Progenitor cell of endocrine pancreas (in vitro differentiated cells): ENCODE results near the gene HMGB1. TPM values are rescaled to one million over a fixed set of nuclear protein-coding genes. Genes with fewer than 3 reads are reported as not detected.

Experiments
- DNase-seq: peaks from one replicate; pipeline ENCODE4 v3.0.0; 2021; ENCODE audit warnings: low spot score; ENCODE audit not compliant: unreplicated experiment
- H3K27ac Mint-ChIP-seq: 2 replicates; pipeline ENCODE4 v1.8.0; 2021; ENCODE audit warnings: mild to moderate bottlenecking, moderate library complexity, mixed read lengths
- H3K27me3 Mint-ChIP-seq: 2 replicates; pipeline ENCODE4 v1.8.0; 2021; ENCODE audit warnings: mixed read lengths
- H3K36me3 Mint-ChIP-seq: 2 replicates; pipeline ENCODE4 v1.8.0; 2022; ENCODE audit warnings: mixed read lengths; ENCODE audit not compliant: insufficient read depth
- H3K4me1 Mint-ChIP-seq: 2 replicates; pipeline ENCODE4 v1.8.0; 2021; ENCODE audit warnings: low read depth, mixed read lengths
- H3K4me3 Mint-ChIP-seq: 2 replicates; pipeline ENCODE4 v1.8.0; 2021; ENCODE audit warnings: low read depth, mild to moderate bottlenecking, moderate library complexity, mixed read lengths
- H3K9me3 Mint-ChIP-seq: 2 replicates; pipeline ENCODE4 v1.8.0; 2021; ENCODE audit warnings: low read depth, mixed read lengths
- total RNA-seq: library from RNA; stranded (reverse); gene quantifications from 2 replicates; pipeline ENCODE4 v1.2.1, GENCODE V29; 2021
- TF ChIP-seq, protein P1 (sequence below): fragments of 200-600 bp; sonication (generic); IDR thresholded peaks from one replicate; pipeline ENCODE4 v1.5.0; 2021; ENCODE audit warnings: antibody characterized with exemption, mild to moderate bottlenecking; ENCODE audit not compliant: unreplicated experiment

HMGB1 gene
- total RNA-seq, 1 donor from 2014 or later: 441 TPM

DNA sequence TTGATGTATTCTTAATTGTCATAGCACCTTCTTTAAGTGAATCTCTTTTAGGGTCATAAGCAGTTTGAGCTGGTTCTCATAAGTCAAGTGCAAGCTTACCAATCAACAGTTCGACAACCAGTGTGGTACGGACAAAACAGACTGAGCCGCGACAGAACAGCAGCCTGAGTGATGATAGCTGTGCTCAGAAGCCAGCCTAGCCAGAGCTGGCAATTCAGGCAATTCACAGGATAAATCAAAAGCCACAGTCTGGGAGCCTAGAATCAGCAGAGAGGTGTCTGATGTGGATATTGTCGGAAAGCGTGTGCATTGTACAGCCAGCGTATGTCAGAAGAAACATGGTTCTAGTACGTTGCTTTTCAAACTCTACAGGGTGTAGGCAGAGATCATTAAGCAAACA, 28.6 kb downstream of the HMGB1 start:
- Mint-ChIP-seq H3K4me3 (no peak overlapping the region), H3K4me1 (no peaks in the 10 kb centered on the region), H3K27me3 (peaks cover 6% of the 10 kb centered on the region), H3K9me3 (no peaks in the 10 kb centered on the region), H3K36me3 (no peaks in the 10 kb centered on the region), H3K27ac (no peak overlapping the region)
- TF ChIP-seq, protein P1, sequence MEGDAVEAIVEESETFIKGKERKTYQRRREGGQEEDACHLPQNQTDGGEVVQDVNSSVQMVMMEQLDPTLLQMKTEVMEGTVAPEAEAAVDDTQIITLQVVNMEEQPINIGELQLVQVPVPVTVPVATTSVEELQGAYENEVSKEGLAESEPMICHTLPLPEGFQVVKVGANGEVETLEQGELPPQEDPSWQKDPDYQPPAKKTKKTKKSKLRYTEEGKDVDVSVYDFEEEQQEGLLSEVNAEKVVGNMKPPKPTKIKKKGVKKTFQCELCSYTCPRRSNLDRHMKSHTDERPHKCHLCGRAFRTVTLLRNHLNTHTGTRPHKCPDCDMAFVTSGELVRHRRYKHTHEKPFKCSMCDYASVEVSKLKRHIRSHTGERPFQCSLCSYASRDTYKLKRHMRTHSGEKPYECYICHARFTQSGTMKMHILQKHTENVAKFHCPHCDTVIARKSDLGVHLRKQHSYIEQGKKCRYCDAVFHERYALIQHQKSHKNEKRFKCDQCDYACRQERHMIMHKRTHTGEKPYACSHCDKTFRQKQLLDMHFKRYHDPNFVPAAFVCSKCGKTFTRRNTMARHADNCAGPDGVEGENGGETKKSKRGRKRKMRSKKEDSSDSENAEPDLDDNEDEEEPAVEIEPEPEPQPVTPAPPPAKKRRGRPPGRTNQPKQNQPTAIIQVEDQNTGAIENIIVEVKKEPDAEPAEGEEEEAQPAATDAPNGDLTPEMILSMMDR: no peak
- no peak for DNase-seq

DNA sequence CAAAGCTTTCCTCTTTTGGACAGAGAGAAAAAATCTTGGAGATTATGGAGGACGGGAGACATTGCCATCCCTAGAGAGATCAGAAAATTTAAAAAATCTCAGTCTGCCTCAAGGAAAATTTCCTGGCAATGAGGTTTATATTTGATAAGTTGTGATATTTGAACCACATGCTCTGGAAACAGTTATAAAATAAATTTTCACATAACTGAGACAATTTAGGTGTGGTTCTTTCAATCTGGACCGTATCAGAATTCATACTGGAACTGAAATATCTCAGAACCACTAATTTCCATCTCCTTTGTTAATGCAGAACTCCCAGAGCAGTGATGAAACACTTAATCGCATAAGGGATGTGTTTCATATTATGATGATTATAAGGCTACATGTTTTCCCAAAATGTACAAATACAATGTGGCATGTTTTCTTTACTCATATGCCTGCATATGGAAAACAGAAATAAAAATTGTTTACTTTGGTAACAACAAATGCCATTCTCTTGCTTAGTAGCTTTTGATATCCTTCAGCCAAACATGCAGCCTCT, 29.8 kb downstream of the HMGB1 start:
- Mint-ChIP-seq H3K27me3 (peaks cover 7% of the 10 kb centered on the region), H3K36me3 (no peaks in the 10 kb centered on the region), H3K9me3 (no peaks in the 10 kb centered on the region), H3K4me1 (no peaks in the 10 kb centered on the region), H3K27ac (no peak overlapping the region), H3K4me3 (no peak overlapping the region)
- no peak for DNase-seq
- TF ChIP-seq, protein P1: no peak

DNA sequence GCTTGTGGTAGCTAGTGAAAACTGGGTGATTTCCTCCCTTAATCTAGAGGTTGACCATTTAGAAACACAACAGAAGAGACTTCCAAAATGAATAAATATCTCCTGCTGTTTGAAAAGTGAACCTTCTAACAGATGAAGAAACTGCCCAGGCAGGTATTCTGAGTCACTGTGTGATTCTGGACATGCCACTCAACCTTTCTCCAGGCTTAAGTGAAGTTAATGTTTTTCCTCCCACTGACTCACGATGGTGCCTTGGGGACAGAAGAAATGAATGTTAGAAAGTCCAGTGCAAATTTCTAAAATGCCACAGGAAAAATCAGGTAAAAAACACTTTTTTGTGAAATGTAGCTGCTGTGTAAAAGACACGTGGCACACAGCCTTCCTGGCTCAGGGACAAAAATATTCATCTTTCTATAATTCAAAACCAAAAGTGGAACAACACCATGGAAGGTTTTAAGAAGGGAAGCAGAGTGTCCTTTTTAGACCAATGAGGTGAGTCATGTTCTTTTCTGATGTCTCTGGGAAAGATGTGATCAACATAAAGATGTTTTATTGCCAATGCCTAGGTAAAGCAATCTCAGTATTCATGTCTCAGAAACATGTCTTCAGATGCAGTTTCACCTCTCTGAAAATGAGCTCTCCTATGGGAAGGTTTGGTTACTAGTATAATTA, 34.3 kb downstream of the HMGB1 start:
- H3K4me3 Mint-ChIP-seq: no peak overlapping the region
- peaks cover 4% of the 10 kb centered on the region for H3K9me3 Mint-ChIP-seq
- H3K27ac Mint-ChIP-seq: no peak overlapping the region
- TF ChIP-seq, protein P1: no peak
- DNase-seq: no peak
- H3K36me3 Mint-ChIP-seq: no peaks in the 10 kb centered on the region
- H3K4me1 Mint-ChIP-seq: no peaks in the 10 kb centered on the region
- peaks cover 11% of the 10 kb centered on the region for H3K27me3 Mint-ChIP-seq

DNA sequence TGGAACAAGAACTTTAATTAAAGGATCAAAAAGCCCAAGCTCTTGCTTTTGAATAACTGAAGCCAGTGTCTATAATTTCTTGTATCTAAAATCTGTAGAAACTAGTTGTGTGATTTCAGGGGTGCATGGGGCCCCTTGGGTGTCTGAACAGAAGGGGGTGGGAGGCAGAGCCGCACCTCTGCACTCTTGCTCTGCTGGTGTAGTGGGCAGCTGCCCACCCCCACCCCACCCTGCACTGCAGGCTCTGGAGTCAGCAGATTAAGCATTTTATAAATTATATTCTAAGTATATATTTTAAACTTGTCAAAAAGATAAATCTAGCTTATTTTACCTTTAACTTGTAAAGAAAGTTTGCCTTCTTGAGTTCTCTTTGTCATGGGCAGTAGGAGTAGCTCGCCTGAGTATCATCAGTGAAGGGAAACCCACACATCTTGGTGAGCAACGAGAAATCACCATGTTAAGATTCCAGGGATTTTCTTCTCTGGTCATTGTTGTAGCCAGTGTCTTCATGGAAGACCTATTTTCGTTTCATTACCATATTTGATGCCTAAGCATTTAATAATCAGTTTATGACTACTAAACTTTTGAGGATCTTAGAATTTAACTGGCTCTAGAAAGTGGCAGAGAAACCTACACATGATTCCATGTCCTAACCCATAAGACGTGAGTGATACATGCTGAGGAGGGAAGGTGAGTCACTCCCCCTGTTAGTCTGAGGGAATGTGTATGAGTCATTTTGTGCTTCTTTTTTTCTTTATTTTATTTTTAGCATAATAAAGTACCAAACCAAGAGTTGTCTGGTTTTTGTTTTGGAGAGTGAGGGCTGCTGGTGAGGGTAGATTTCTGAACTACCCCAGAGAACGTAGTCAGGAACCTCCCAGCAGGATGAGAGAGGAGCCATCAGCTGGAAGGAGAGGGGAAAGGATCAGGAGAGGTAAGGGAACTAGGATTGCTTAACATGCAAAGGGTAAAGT, 35.7 kb downstream of the HMGB1 start:
- TF ChIP-seq, protein P1: no peak
- DNase-seq: no peak
- peaks cover 4% of the 10 kb centered on the region for H3K9me3 Mint-ChIP-seq
- no peak overlapping the region for H3K4me3 Mint-ChIP-seq
- no peaks in the 10 kb centered on the region for H3K4me1 Mint-ChIP-seq
- H3K27me3 Mint-ChIP-seq: peaks cover 22% of the 10 kb centered on the region
- H3K27ac Mint-ChIP-seq: no peak overlapping the region
- no peaks in the 10 kb centered on the region for H3K36me3 Mint-ChIP-seq

DNA sequence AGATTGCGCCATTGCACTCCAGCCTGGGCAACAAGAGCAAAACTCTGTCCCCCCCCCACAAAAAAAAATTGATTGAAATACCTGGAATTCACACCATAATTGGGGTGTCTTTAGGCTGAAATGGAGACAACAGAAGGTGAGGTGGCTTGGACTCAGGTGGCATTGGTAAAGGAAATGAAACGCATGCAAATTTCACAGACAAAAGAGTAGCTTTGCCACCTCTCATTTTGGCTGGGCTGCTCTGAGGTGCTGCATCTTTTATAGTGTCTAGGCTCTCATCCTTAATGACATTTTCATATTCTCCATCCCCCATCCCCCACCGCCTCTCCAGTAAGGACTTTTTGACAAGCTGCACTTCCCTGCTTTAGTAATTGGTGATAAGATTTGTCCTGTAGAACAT, 36.5 kb downstream of the HMGB1 start:
- DNase-seq: no peak
- Mint-ChIP-seq H3K27ac (no peak overlapping the region), H3K27me3 (peaks cover 27% of the 10 kb centered on the region), H3K4me3 (no peak overlapping the region), H3K36me3 (no peaks in the 10 kb centered on the region), H3K9me3 (peaks cover 4% of the 10 kb centered on the region), H3K4me1 (no peaks in the 10 kb centered on the region)
- TF ChIP-seq, protein P1: no peak
